Tibial artery (tissue), 4 donors: ENCODE data around the gene RPTOR.

Experiments
- DNase-seq, 2 donors: peaks; one replicate each; pipeline ENCODE4 v3.0.0-alpha.2; 2019
- H3K27ac ChIP-seq, 2 donors: fragments of 200-600 bp; sonication (generic) in 1 of 2; 1 replicate in 1 of 2; 2 replicates in 1 of 2; pipeline ENCODE4 v1.5.1; 2018 to 2019; ENCODE audit warnings: mild to moderate bottlenecking in 1 of 2
- H3K27me3 ChIP-seq, 2 donors: fragments of 200-600 bp; sonication (generic) in 1 of 2; one replicate each; pipeline versions ENCODE4 v1.5.1 to v1.6.0; 2016 to 2019
- H3K36me3 ChIP-seq, 3 donors: fragments of 200-600 bp; sonication (generic) in 2 of 3; one replicate each; pipeline ENCODE4 v1.5.1; 2016 to 2019; ENCODE audit warnings: mild to moderate bottlenecking in 2 of 3
- H3K4me1 ChIP-seq, 4 donors: fragments of 200-600 bp; sonication (generic) in 2 of 4; 1 replicate in 3 of 4; 2 replicates in 1 of 4; pipeline ENCODE4 v1.5.1; 2016 to 2019
- H3K4me3 ChIP-seq, 2 donors: fragments of 200-600 bp; sonication (generic) in 1 of 2; 1 replicate in 1 of 2; 2 replicates in 1 of 2; pipeline ENCODE4 v1.5.1; 2018 to 2019; ENCODE audit warnings: mild to moderate bottlenecking in 2 of 2
- H3K9me3 ChIP-seq, 3 donors: fragments of 200-600 bp; sonication (generic) in 1 of 3; one replicate each; pipeline ENCODE4 v1.5.1; 2016 to 2019
- CTCF ChIP-seq, 2 experiments: fragments of 200-600 bp in 1 of 2; fragments of 450-650 bp in 1 of 2; IDR thresholded peaks; one replicate each; pipeline ENCODE4 v1.5.1; 2017 to 2019; ENCODE audit warnings: antibody characterized with exemption in 2 of 2, mild to moderate bottlenecking in 1 of 2, moderate library complexity in 1 of 2
- intact Hi-C: fragments of 100-400 bp; cut with DNase I; formaldehyde crosslinking; loops from one replicate; pipeline ENCODE4 v1.15.0; 2023; ENCODE audit warnings: low total_unique reads

RPTOR gene

GRCh38 chr17:80861892-80862291 lies 317.3 kb downstream of the RPTOR start:
- H3K4me3 ChIP-seq = no peak overlapping the region
- peaks cover 0 to 8% (median 4%) of the 10 kb centered on the region in 3 donors for H3K36me3 ChIP-seq
- DNase-seq = no peak
- no peaks in the 10 kb centered on the region for H3K27me3 ChIP-seq
- H3K9me3 ChIP-seq = no peaks in the 10 kb centered on the region
- peak; percentile 9 to 36 for TF ChIP-seq CTCF (IDR thresholded peaks at IDR 0.05)
- H3K27ac ChIP-seq = no peak overlapping the region
- peaks cover 0 to 18% (median 11%) of the 10 kb centered on the region in 4 donors for H3K4me1 ChIP-seq
- intact Hi-C loops = no loop called here

GRCh38 chr17:80862481-80862961 lies 317.9 kb downstream of the RPTOR start:
- Histone ChIP-seq H3K4me3 (no peak overlapping the region), H3K9me3 (no peaks in the 10 kb centered on the region), H3K27me3 (no peaks in the 10 kb centered on the region), H3K4me1 (peaks cover 0 to 16% (median 11%) of the 10 kb centered on the region in 4 donors), H3K36me3 (peaks cover 0 to 8% (median 4%) of the 10 kb centered on the region in 3 donors), H3K27ac (no peak overlapping the region)
- DNase-seq = no peak
- intact Hi-C loops = no loop called here
- TF ChIP-seq CTCF (IDR thresholded peaks at IDR 0.05) = no peak

- no peaks in the 10 kb centered on the region for H3K27me3 ChIP-seq
- intact Hi-C loops = no loop called here
- no peak for DNase-seq
- peaks cover 0 to 8% (median 0%) of the 10 kb centered on the region in 3 donors for H3K36me3 ChIP-seq
- H3K9me3 ChIP-seq = no peaks in the 10 kb centered on the region
- TF ChIP-seq CTCF (IDR thresholded peaks at IDR 0.05) = no peak
- H3K27ac ChIP-seq = no peak overlapping the region
- H3K4me1 ChIP-seq = peaks cover 0 to 16% (median 11%) of the 10 kb centered on the region in 4 donors
- H3K4me3 ChIP-seq = no peak overlapping the region
These were observed 318.3 kb downstream of the RPTOR start for GRCh38 chr17:80862978-80863377.

- intact Hi-C loops = loop anchor here (2.0 kb wide), 1 partner anchor 113 kb away; no protein-coding TSS in a partner anchor
- H3K36me3 ChIP-seq = peaks cover 0 to 8% (median 0%) of the 10 kb centered on the region in 3 donors
These were observed 319.0 kb downstream of the RPTOR start for GRCh38 chr17:80863626-80864025.

GRCh38 chr17:80864751-80865150 lies 320.1 kb downstream of the RPTOR start:
- H3K4me3 ChIP-seq = no peak overlapping the region
- H3K36me3 ChIP-seq = peaks cover 0 to 8% (median 0%) of the 10 kb centered on the region in 3 donors
- H3K9me3 ChIP-seq = no peaks in the 10 kb centered on the region
- intact Hi-C loops = loop anchor here (2.0 kb wide), 1 partner anchor 112 kb away; no protein-coding TSS in a partner anchor
- H3K27me3 ChIP-seq = no peaks in the 10 kb centered on the region
- H3K27ac ChIP-seq = no peak overlapping the region
- no peak for TF ChIP-seq CTCF (IDR thresholded peaks at IDR 0.05)
- DNase-seq = no peak
- H3K4me1 ChIP-seq = peaks cover 0 to 2% (median under 1%) of the 10 kb centered on the region in 4 donors

More at GRCh38 chr17:80863626-80864025, 319.0 kb downstream of the RPTOR start:
- no peak for TF ChIP-seq CTCF (IDR thresholded peaks at IDR 0.05)
- no peaks in the 10 kb centered on the region for H3K9me3 ChIP-seq
- peaks cover 0 to 13% (median 10%) of the 10 kb centered on the region in 4 donors for H3K4me1 ChIP-seq
- no peak overlapping the region for H3K4me3 ChIP-seq
- H3K27me3 ChIP-seq = no peaks in the 10 kb centered on the region
- DNase-seq = no peak
- no peak overlapping the region for H3K27ac ChIP-seq
